Neural progenitor cell (in vitro differentiated cells): ENCODE measurements around the gene RAMP1. TPM values are rescaled to one million over a fixed set of nuclear protein-coding genes. Genes with fewer than 3 reads are reported as not detected.

ENCODE experiments used
- DNase-seq: peaks from one replicate; pipeline ENCODE4 v3.0.0-alpha.2; 2016; ENCODE audit warnings: low spot score
- H2AFZ ChIP-seq: fragments of 200-600 bp; sonication (generic); replicated peaks from 2 replicates; pipeline ENCODE4 v1.6.1; 2016; ENCODE audit warnings: antibody characterized with exemption
- H3F3A ChIP-seq: fragments of 200-600 bp; sonication (generic); 2 replicates; pipeline ENCODE4 v1.6.1; 2016; ENCODE audit warnings: antibody characterized with exemption, low read depth
- H3K27ac ChIP-seq: fragments of 200-600 bp; sonication (generic); 2 replicates; pipeline ENCODE4 v1.5.1; 2016; ENCODE audit warnings: mild to moderate bottlenecking
- H3K27me3 ChIP-seq: fragments of 200-600 bp; sonication (generic); 2 replicates; pipeline ENCODE4 v1.6.1; 2016; ENCODE audit warnings: mild to moderate bottlenecking, moderate library complexity
- H3K36me3 ChIP-seq: fragments of 200-600 bp; sonication (generic); 2 replicates; pipeline ENCODE4 v1.5.1; 2016
- H3K4me1 ChIP-seq: fragments of 200-600 bp; sonication (generic); 2 replicates; pipeline ENCODE4 v1.6.1; 2016; ENCODE audit warnings: mixed run types
- H3K4me2 ChIP-seq: fragments of 200-600 bp; sonication (generic); 2 replicates; pipeline ENCODE4 v1.6.1; 2016
- H3K4me3 ChIP-seq: fragments of 200-600 bp; sonication (generic); 2 replicates; pipeline ENCODE4 v1.5.1; 2016
- H3K79me2 ChIP-seq: fragments of 200-600 bp; sonication (generic); 2 replicates; pipeline ENCODE4 v1.6.1; 2016; ENCODE audit warnings: low read depth
- H3K9ac ChIP-seq: fragments of 200-600 bp; sonication (generic); 2 replicates; pipeline ENCODE4 v1.6.1; 2016
- H3K9me3 ChIP-seq: fragments of 200-600 bp; sonication (generic); 2 replicates; pipeline ENCODE4 v1.5.1; 2016; ENCODE audit warnings: low read depth
- H4K20me1 ChIP-seq: fragments of 200-600 bp; sonication (generic); 2 replicates; pipeline ENCODE4 v1.6.1; 2016; ENCODE audit warnings: low read depth
- H3K27ac Mint-ChIP-seq: 3 replicates; pipeline ENCODE4 v1.8.0; 2021; ENCODE audit warnings: mixed read lengths
- H3K27me3 Mint-ChIP-seq: 2 replicates; pipeline ENCODE4 v1.8.0; 2022; ENCODE audit warnings: low read depth, mild to moderate bottlenecking, inconsistent platforms, moderate library complexity, mixed read lengths; ENCODE audit not compliant: insufficient read depth
- H3K36me3 Mint-ChIP-seq: 3 replicates; pipeline ENCODE4 v1.8.0; 2021; ENCODE audit warnings: mixed read lengths
- H3K4me1 Mint-ChIP-seq: 3 replicates; pipeline ENCODE4 v1.8.0; 2021; ENCODE audit warnings: mixed read lengths
- H3K4me3 Mint-ChIP-seq: 3 replicates; pipeline ENCODE4 v1.8.0; 2021; ENCODE audit warnings: mild to moderate bottlenecking, moderate library complexity, mixed read lengths
- H3K9me3 Mint-ChIP-seq: 3 replicates; pipeline ENCODE4 v1.8.0; 2020; ENCODE audit warnings: mixed read lengths
- CTCF ChIP-seq: fragments of 200-600 bp; sonication (generic); IDR thresholded peaks from 2 replicates; pipeline ENCODE4 v1.5.1; 2017; ENCODE audit warnings: antibody characterized with exemption, mild to moderate bottlenecking
- EZH2 ChIP-seq: fragments of 200-600 bp; sonication (generic); IDR thresholded peaks from 2 replicates; pipeline ENCODE4 v1.6.1; 2017; ENCODE audit warnings: antibody characterized with exemption, mild to moderate bottlenecking, moderate library complexity
- EZH2phosphoT487 ChIP-seq: fragments of 200-600 bp; sonication (generic); IDR thresholded peaks from 2 replicates; pipeline ENCODE4 v1.6.1; 2017; ENCODE audit warnings: antibody characterized with exemption
- total RNA-seq: library from RNA; depleted of rRNA; stranded (reverse); fragments of >200 nt; gene quantifications from 2 replicates; pipeline ENCODE4 v1.2.3, GENCODE V29; 2015; ENCODE audit warnings: low replicate concordance

RAMP1 gene
- total RNA-seq, 1 donor from 2014 or later, result not detected

GRCh38 chr2:237896956-237897355, 37.5 kb downstream of the RAMP1 start:
- Histone ChIP-seq H3K4me3 (no peak overlapping the region), H3K36me3 (no peaks in the 10 kb centered on the region), H3K9me3 (no peaks in the 10 kb centered on the region), H3K9ac (no peak overlapping the region), H3F3A (no peaks in the 10 kb centered on the region), H4K20me1 (no peaks in the 10 kb centered on the region), H2AFZ (peak overlapping the region; percentile 72), H3K4me1 (peaks cover 12% of the 10 kb centered on the region), H3K4me2 (no peak overlapping the region), H3K79me2 (no peaks in the 10 kb centered on the region), H3K27ac (no peak overlapping the region), H3K27me3 (no peaks in the 10 kb centered on the region)
- H3K36me3 Mint-ChIP-seq, result no peaks in the 10 kb centered on the region
- H3K9me3 Mint-ChIP-seq, result no peaks in the 10 kb centered on the region
- no peak overlapping the region for H3K4me3 Mint-ChIP-seq
- DNase-seq, result no peak
- peaks cover 16% of the 10 kb centered on the region for H3K4me1 Mint-ChIP-seq
- H3K27me3 Mint-ChIP-seq, result peaks cover 17% of the 10 kb centered on the region
- TF ChIP-seq CTCF, result no peak
- TF ChIP-seq EZH2phosphoT487, result no peak
- TF ChIP-seq EZH2, result no peak
- H3K27ac Mint-ChIP-seq, result no peak overlapping the region

- no peak overlapping the region for H3K4me2 ChIP-seq
- no peak overlapping the region for H3K4me3 Mint-ChIP-seq
- peaks cover 12% of the 10 kb centered on the region for H3K4me1 ChIP-seq
- DNase-seq, result no peak
- no peak overlapping the region for H3K27ac ChIP-seq
- H3K79me2 ChIP-seq, result no peaks in the 10 kb centered on the region
- no peaks in the 10 kb centered on the region for H3F3A ChIP-seq
- H3K4me3 ChIP-seq, result no peak overlapping the region
- no peak overlapping the region for H3K27ac Mint-ChIP-seq
- H3K9ac ChIP-seq, result no peak overlapping the region
- no peak overlapping the region for H2AFZ ChIP-seq
- peaks cover 13% of the 10 kb centered on the region for H3K27me3 Mint-ChIP-seq
- peaks cover 16% of the 10 kb centered on the region for H3K4me1 Mint-ChIP-seq
- no peaks in the 10 kb centered on the region for H3K36me3 ChIP-seq
- no peak for TF ChIP-seq EZH2phosphoT487
- no peak for TF ChIP-seq CTCF
- no peak for TF ChIP-seq EZH2
- no peaks in the 10 kb centered on the region for H3K36me3 Mint-ChIP-seq
- H3K27me3 ChIP-seq, result no peaks in the 10 kb centered on the region
- no peaks in the 10 kb centered on the region for H3K9me3 ChIP-seq
- H3K9me3 Mint-ChIP-seq, result no peaks in the 10 kb centered on the region
- no peaks in the 10 kb centered on the region for H4K20me1 ChIP-seq
Measured at GRCh38 chr2:237898057-237898414, 38.6 kb downstream of the RAMP1 start.

- Histone ChIP-seq H4K20me1 (no peaks in the 10 kb centered on the region), H3K4me2 (no peak overlapping the region), H2AFZ (no peak overlapping the region), H3K9me3 (no peaks in the 10 kb centered on the region), H3K27ac (no peak overlapping the region), H3K4me1 (peaks cover 9% of the 10 kb centered on the region), H3K79me2 (no peaks in the 10 kb centered on the region), H3K36me3 (no peaks in the 10 kb centered on the region), H3K27me3 (no peaks in the 10 kb centered on the region), H3F3A (no peaks in the 10 kb centered on the region), H3K9ac (no peak overlapping the region), H3K4me3 (no peak overlapping the region)
- Mint-ChIP-seq H3K4me1 (peaks cover 11% of the 10 kb centered on the region), H3K36me3 (no peaks in the 10 kb centered on the region), H3K9me3 (no peaks in the 10 kb centered on the region), H3K27ac (no peak overlapping the region), H3K27me3 (peaks cover 13% of the 10 kb centered on the region), H3K4me3 (no peak overlapping the region)
- no peak for DNase-seq
- TF ChIP-seq EZH2phosphoT487 (no peak), CTCF (no peak), EZH2 (no peak)
Measured at GRCh38 chr2:237900891-237901831, 41.7 kb downstream of the RAMP1 start.
